ENCODE data around the gene CDCA3. TPM values are rescaled to one million over a fixed set of nuclear protein-coding genes. Genes with fewer than 3 reads are reported as not detected.

CDCA3 gene
- total and polyA plus RNA-seq, 2 donors: 1.0 to 12.3 TPM

- no peaks in the 10 kb centered on the region for H3K4me1 ChIP-seq (ENCODE audit: insufficient read depth)
These were observed 22.1 kb downstream of the CDCA3 start for GRCh38 chr12:6828781-6829535.

GRCh38 chr12:6827982-6828780, 22.9 kb downstream of the CDCA3 start, which contains the start of gene P3H3:
Gene P3H3 (plus strand): TSS chr12:6828407. CDS start chr12:6828441, 34 bp downstream.
- Histone ChIP-seq H3K4me3 (ENCODE audit: low read depth, low read length) (peak within 1 kb of the TSS; percentile 81), H3K36me3 (ENCODE audit: insufficient read depth) (no peaks in the 10 kb centered on the region), H3K27ac (ENCODE audit: low read depth) (peak within 1 kb of the TSS; percentile 72), H3K4me1 (ENCODE audit: insufficient read depth) (no peaks in the 10 kb centered on the region)
- WGBS: under 1% methylated on average over 59 of the region's 60 CpGs
- DNase-seq (ENCODE audit: extremely low spot score): peak; percentile 33

More at GRCh38 chr12:6828781-6829535, 22.1 kb downstream of the CDCA3 start:
- peak; percentile 40 for DNase-seq (ENCODE audit: extremely low spot score)
- Histone ChIP-seq H3K36me3 (ENCODE audit: insufficient read depth) (no peaks in the 10 kb centered on the region), H3K27ac (ENCODE audit: low read depth) (peak overlapping the region; percentile 72), H3K4me3 (ENCODE audit: low read depth, low read length) (peak overlapping the region; percentile 81)
- WGBS: under 1% methylated on average over 71 of the region's 71 CpGs

- Histone ChIP-seq H3K36me3 (ENCODE audit: insufficient read depth) (no peaks in the 10 kb centered on the region), H3K4me3 (ENCODE audit: low read depth, low read length) (no peak overlapping the region), H3K4me1 (ENCODE audit: insufficient read depth) (no peaks in the 10 kb centered on the region), H3K27ac (ENCODE audit: low read depth) (no peak overlapping the region)
- WGBS: 7% methylated on average over 8 of the region's 8 CpGs
- DNase-seq (ENCODE audit: extremely low spot score): peak; percentile 73
These were observed 23.6 kb downstream of the CDCA3 start for GRCh38 chr12:6827437-6827911.

GRCh38 chr12:6826734-6827436, 24.2 kb downstream of the CDCA3 start:
- WGBS: 72% methylated on average over 22 of the region's 22 CpGs
- H3K27ac ChIP-seq (ENCODE audit: low read depth): no peak overlapping the region
- H3K36me3 ChIP-seq (ENCODE audit: insufficient read depth): no peaks in the 10 kb centered on the region
- no peak overlapping the region for H3K4me3 ChIP-seq (ENCODE audit: low read depth, low read length)
- no peak for DNase-seq (ENCODE audit: extremely low spot score)
- H3K4me1 ChIP-seq (ENCODE audit: insufficient read depth): no peaks in the 10 kb centered on the region

GRCh38 chr12:6826125-6826733, 24.9 kb downstream of the CDCA3 start:
- Histone ChIP-seq H3K4me1 (ENCODE audit: insufficient read depth) (no peaks in the 10 kb centered on the region), H3K4me3 (ENCODE audit: low read depth, low read length) (no peak overlapping the region), H3K27ac (ENCODE audit: low read depth) (no peak overlapping the region), H3K36me3 (ENCODE audit: insufficient read depth) (no peaks in the 10 kb centered on the region)
- DNase-seq (ENCODE audit: extremely low spot score): no peak
- 78% methylated on average over 17 of the region's 17 CpGs for WGBS

GRCh38 chr12:6825398-6826124, 25.5 kb downstream of the CDCA3 start:
- 10% methylated on average over 19 of the region's 19 CpGs for WGBS
- DNase-seq (ENCODE audit: extremely low spot score): peak; percentile 37
- no peak overlapping the region for H3K4me3 ChIP-seq (ENCODE audit: low read depth, low read length)
- no peaks in the 10 kb centered on the region for H3K36me3 ChIP-seq (ENCODE audit: insufficient read depth)
- H3K4me1 ChIP-seq (ENCODE audit: insufficient read depth): no peaks in the 10 kb centered on the region
- no peak overlapping the region for H3K27ac ChIP-seq (ENCODE audit: low read depth)

- no peak overlapping the region for H3K27ac ChIP-seq (ENCODE audit: low read depth)
- DNase-seq (ENCODE audit: extremely low spot score): no peak
- 45% methylated on average over 12 of the region's 12 CpGs for WGBS
- H3K36me3 ChIP-seq (ENCODE audit: insufficient read depth): no peaks in the 10 kb centered on the region
- no peak overlapping the region for H3K4me3 ChIP-seq (ENCODE audit: low read depth, low read length)
- H3K4me1 ChIP-seq (ENCODE audit: insufficient read depth): no peaks in the 10 kb centered on the region
These were observed 26.1 kb downstream of the CDCA3 start for GRCh38 chr12:6824901-6825381.

- H3K36me3 ChIP-seq (ENCODE audit: insufficient read depth): no peaks in the 10 kb centered on the region
- no peak overlapping the region for H3K4me3 ChIP-seq (ENCODE audit: low read depth, low read length)
- DNase-seq (ENCODE audit: extremely low spot score): no peak
- no peaks in the 10 kb centered on the region for H3K4me1 ChIP-seq (ENCODE audit: insufficient read depth)
- WGBS: 91% methylated on average over 37 of the region's 37 CpGs
- H3K27ac ChIP-seq (ENCODE audit: low read depth): no peak overlapping the region
These were observed 26.9 kb downstream of the CDCA3 start for GRCh38 chr12:6824085-6824775.

GRCh38 chr12:6823182-6824084, 27.7 kb downstream of the CDCA3 start:
- no peak for DNase-seq (ENCODE audit: extremely low spot score)
- Histone ChIP-seq H3K27ac (ENCODE audit: low read depth) (no peak overlapping the region), H3K4me1 (ENCODE audit: insufficient read depth) (no peaks in the 10 kb centered on the region), H3K36me3 (ENCODE audit: insufficient read depth) (no peaks in the 10 kb centered on the region), H3K4me3 (ENCODE audit: low read depth, low read length) (no peak overlapping the region)
- 81% methylated on average over 12 of the region's 12 CpGs for WGBS

GRCh38 chr12:6822426-6823135, 28.5 kb downstream of the CDCA3 start:
- Histone ChIP-seq H3K36me3 (ENCODE audit: insufficient read depth) (no peaks in the 10 kb centered on the region), H3K4me3 (ENCODE audit: low read depth, low read length) (no peak overlapping the region), H3K4me1 (ENCODE audit: insufficient read depth) (no peaks in the 10 kb centered on the region), H3K27ac (ENCODE audit: low read depth) (no peak overlapping the region)
- DNase-seq (ENCODE audit: extremely low spot score): no peak
- 57% methylated on average over 7 of the region's 7 CpGs for WGBS

Data from urinary bladder (tissue), 4 donors.